PC-3 (cell line): ENCODE results near the gene USP3.

Experiments used
- CTCF ChIP-seq: fragments of 300-600 bp; sonication (generic); conservative IDR thresholded peaks from 2 replicates; pipeline ENCODE4 v1.5.1; 2017; ENCODE audit warnings: antibody characterized with exemption, low read depth, mild to moderate bottlenecking, low read length
- EZH2 ChIP-seq: fragments of 300-600 bp; sonication (generic); IDR thresholded peaks from one replicate; pipeline ENCODE4 v1.6.1; 2017; ENCODE audit warnings: antibody characterized with exemption, mild to moderate bottlenecking, low read length; ENCODE audit not compliant: unreplicated experiment
- EZH2phosphoT487 ChIP-seq: fragments of 300-600 bp; sonication (generic); IDR thresholded peaks from 2 replicates; pipeline ENCODE4 v1.6.1; 2018; ENCODE audit warnings: mild to moderate bottlenecking, antibody characterized with exemption, low read length, borderline replicate concordance

- TF ChIP-seq CTCF = no peak
- no peak for TF ChIP-seq EZH2phosphoT487
- no peak for TF ChIP-seq EZH2
Observed at GRCh38 chr15:63513271-63513670, 8.9 kb downstream of the USP3 start.
